Activated B cell treated with CpG ODN at 0.5 μM for 24 hours (primary cell): ENCODE results near the gene NTHL1. TPM values are rescaled to one million over a fixed set of nuclear protein-coding genes. Genes with fewer than 3 reads are reported as not detected.

Experiments used
- ATAC-seq: fragments of 200-7000 bp; cut with Tn5 transposase; one replicate; pipeline ENCODE4 v1.10.0; 2021; ENCODE audit warnings: low read depth, mild to moderate bottlenecking, moderate library complexity
- CTCF ChIA-PET: fragments of 350-600 bp; sonication (Branson Sonifier 250); formaldehyde crosslinking; loops from one replicate; lab custom pipeline; 2021; ENCODE audit warnings: antibody characterized with exemption; lab: Charles Lee
- POLR2A ChIA-PET: fragments of 350-600 bp; sonication (Branson Sonifier 250); formaldehyde crosslinking; loops from one replicate; lab custom pipeline; 2021; ENCODE audit warnings: antibody characterized with exemption; lab: Charles Lee
- DNase-seq: peaks from one replicate; pipeline ENCODE4 v3.0.0; 2022
- H3K27ac Mint-ChIP-seq: one replicate; pipeline ENCODE4 v1.8.0; 2020; ENCODE audit warnings: mixed read lengths
- H3K27me3 Mint-ChIP-seq: one replicate; pipeline ENCODE4 v1.8.0; 2021; ENCODE audit warnings: mixed read lengths
- H3K36me3 Mint-ChIP-seq: one replicate; pipeline ENCODE4 v1.8.0; 2021; ENCODE audit warnings: low read depth, mixed read lengths
- H3K4me1 Mint-ChIP-seq: one replicate; pipeline ENCODE4 v1.8.0; 2021; ENCODE audit warnings: mixed read lengths
- H3K4me3 Mint-ChIP-seq: one replicate; pipeline ENCODE4 v1.8.0; 2020; ENCODE audit warnings: mild to moderate bottlenecking, mixed read lengths
- H3K9me3 Mint-ChIP-seq: one replicate; pipeline ENCODE4 v1.8.0; 2020; ENCODE audit warnings: mixed read lengths
- CTCF ChIP-seq: fragments of 200-600 bp; IDR thresholded peaks from one replicate; pipeline ENCODE4 v1.8.0; 2022; ENCODE audit warnings: antibody characterized with exemption, mild to moderate bottlenecking
- intact Hi-C: fragments of 100-400 bp; cut with micrococcal nuclease; formaldehyde crosslinking; loops from one replicate; pipeline ENCODE4 v1.15.1; 2024
- total RNA-seq: library from RNA; stranded (reverse); gene quantifications from 2 replicates; pipeline ENCODE4 v1.2.3, GENCODE V29; 2022

Gene NTHL1
- total RNA-seq, 1 donor from 2014 or later, result 10.5 TPM

GRCh38 chr16:2042171-2042985 lies 5.3 kb downstream of the NTHL1 start:
- Mint-ChIP-seq H3K9me3 (no peaks in the 10 kb centered on the region), H3K27me3 (peaks cover 2% of the 10 kb centered on the region), H3K4me1 (peaks cover 12% of the 10 kb centered on the region), H3K27ac (no peak overlapping the region), H3K4me3 (no peak overlapping the region), H3K36me3 (no peaks in the 10 kb centered on the region)
- no peak for TF ChIP-seq CTCF
- intact Hi-C loops, result no loop called here
- no peak for DNase-seq
- CTCF ChIA-PET, result no interaction called here
- ATAC-seq, result no peak
- POLR2A ChIA-PET, result no interaction called here

GRCh38 chr16:2040787-2041522 lies 6.7 kb downstream of the NTHL1 start:
- DNase-seq, result no peak
- H3K27ac Mint-ChIP-seq, result no peak overlapping the region
- H3K4me1 Mint-ChIP-seq, result peaks cover 3% of the 10 kb centered on the region
- H3K36me3 Mint-ChIP-seq, result no peaks in the 10 kb centered on the region
- ATAC-seq, result no peak
- intact Hi-C loops, result no loop called here
- POLR2A ChIA-PET, result interaction anchor here (0.7 kb wide), 1 partner anchor 55 kb away, joined by 3 read pairs; no protein-coding TSS in a partner anchor
- peaks cover 2% of the 10 kb centered on the region for H3K27me3 Mint-ChIP-seq
- H3K9me3 Mint-ChIP-seq, result no peaks in the 10 kb centered on the region
- no peak overlapping the region for H3K4me3 Mint-ChIP-seq
- CTCF ChIA-PET, result interaction anchor here (1.0 kb wide), 1 partner anchor 100 kb away, joined by 3 read pairs; no protein-coding TSS in a partner anchor
- no peak for TF ChIP-seq CTCF

- intact Hi-C loops, result no loop called here
- Mint-ChIP-seq H3K27me3 (peaks cover 2% of the 10 kb centered on the region), H3K4me3 (no peak overlapping the region), H3K27ac (no peak overlapping the region), H3K4me1 (peaks cover 3% of the 10 kb centered on the region), H3K9me3 (no peaks in the 10 kb centered on the region), H3K36me3 (no peaks in the 10 kb centered on the region)
- CTCF ChIA-PET, result interaction anchor here (1.0 kb wide), 1 partner anchor 101 kb away, joined by 3 read pairs; no protein-coding TSS in a partner anchor
- ATAC-seq (no peak), DNase-seq (no peak)
- POLR2A ChIA-PET, result no interaction called here
- no peak for TF ChIP-seq CTCF
These were observed 7.4 kb downstream of the NTHL1 start for GRCh38 chr16:2040041-2040786.

GRCh38 chr16:2039274-2040031 lies 8.2 kb downstream of the NTHL1 start:
- POLR2A ChIA-PET, result no interaction called here
- Mint-ChIP-seq H3K4me3 (no peak overlapping the region), H3K27me3 (peaks cover 6% of the 10 kb centered on the region), H3K36me3 (no peaks in the 10 kb centered on the region), H3K27ac (no peak overlapping the region), H3K4me1 (no peaks in the 10 kb centered on the region), H3K9me3 (no peaks in the 10 kb centered on the region)
- CTCF ChIA-PET, result no interaction called here
- intact Hi-C loops, result no loop called here
- TF ChIP-seq CTCF, result no peak
- ATAC-seq, result no peak
- no peak for DNase-seq
